Tibial nerve (tissue), 4 donors: ENCODE data around the gene CAMK1D.

Experiments
- EP300 ChIP-seq, 2 donors: sonication (generic); formaldehyde crosslinking; IDR thresholded peaks; one replicate each; pipeline ENCODE4 v1.6.1; 2017; ENCODE audit warnings: antibody characterized with exemption in 2 of 2, mild to moderate bottlenecking in 1 of 2
- POLR2A ChIP-seq, 2 donors: fragments of 450-650 bp; IDR thresholded peaks; one replicate each; pipeline ENCODE4 v1.6.1; 2017; ENCODE audit warnings: antibody characterized with exemption in 2 of 2, mild to moderate bottlenecking in 2 of 2, moderate library complexity in 2 of 2
- TF ChIP-seq, protein P1 (sequence below), 5 experiments: fragments of 200-600 bp in 3 of 5; fragments of 450-650 bp in 2 of 5; sonication (generic) in 3 of 5; IDR thresholded peaks; one replicate each; pipeline ENCODE4 v1.5.1; 2016 to 2019; ENCODE audit warnings: antibody characterized with exemption in 5 of 5, mild to moderate bottlenecking in 3 of 5, moderate library complexity in 2 of 5

DNA sequence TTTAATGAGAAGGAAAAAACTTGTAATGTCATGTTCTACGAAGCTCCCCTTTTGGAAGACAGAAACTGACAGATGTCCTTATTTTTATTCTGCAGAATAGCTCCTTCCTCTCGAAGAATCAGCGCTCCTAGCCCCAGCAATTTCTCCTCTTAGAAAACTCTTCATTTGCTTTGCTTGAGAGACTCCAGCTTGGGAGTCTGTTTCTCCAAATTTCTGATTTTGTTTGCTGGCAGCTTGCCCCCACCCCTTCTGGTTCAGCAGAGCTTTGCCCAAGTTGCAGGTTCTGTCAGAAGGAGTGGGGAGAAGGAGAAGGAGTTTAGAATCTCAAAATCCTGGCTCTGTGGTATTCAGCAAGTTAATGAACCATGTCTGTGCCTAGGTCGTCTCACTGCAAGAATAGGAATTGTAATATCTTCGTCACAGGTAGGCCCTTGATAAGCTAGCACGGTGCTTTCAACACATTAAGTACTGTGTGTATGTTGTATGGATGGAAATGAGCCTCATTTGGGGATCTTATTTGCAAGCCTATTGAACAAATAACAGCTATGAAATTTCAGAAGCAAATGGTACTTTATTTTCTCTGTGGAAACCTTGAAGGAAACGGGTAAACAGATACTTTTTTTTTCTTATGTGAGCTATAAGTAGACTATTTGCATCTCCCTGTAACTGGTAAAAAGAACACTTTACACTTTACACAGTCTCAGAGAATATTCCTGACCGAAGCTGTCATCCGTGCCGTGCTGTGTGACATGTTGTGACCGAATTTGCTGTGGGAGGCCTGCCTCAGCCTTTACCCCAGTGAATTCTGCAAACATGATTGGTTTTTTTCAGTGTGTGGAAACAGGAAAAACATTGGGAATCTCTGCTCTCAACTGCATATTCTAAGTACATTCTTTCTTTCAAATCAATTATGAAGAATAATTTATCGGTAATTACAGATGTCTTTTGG is 290.9 kb downstream of the CAMK1D start:
- TF ChIP-seq, protein P1, sequence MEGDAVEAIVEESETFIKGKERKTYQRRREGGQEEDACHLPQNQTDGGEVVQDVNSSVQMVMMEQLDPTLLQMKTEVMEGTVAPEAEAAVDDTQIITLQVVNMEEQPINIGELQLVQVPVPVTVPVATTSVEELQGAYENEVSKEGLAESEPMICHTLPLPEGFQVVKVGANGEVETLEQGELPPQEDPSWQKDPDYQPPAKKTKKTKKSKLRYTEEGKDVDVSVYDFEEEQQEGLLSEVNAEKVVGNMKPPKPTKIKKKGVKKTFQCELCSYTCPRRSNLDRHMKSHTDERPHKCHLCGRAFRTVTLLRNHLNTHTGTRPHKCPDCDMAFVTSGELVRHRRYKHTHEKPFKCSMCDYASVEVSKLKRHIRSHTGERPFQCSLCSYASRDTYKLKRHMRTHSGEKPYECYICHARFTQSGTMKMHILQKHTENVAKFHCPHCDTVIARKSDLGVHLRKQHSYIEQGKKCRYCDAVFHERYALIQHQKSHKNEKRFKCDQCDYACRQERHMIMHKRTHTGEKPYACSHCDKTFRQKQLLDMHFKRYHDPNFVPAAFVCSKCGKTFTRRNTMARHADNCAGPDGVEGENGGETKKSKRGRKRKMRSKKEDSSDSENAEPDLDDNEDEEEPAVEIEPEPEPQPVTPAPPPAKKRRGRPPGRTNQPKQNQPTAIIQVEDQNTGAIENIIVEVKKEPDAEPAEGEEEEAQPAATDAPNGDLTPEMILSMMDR (IDR thresholded peaks at IDR 0.05) = no peak
- TF ChIP-seq EP300 (IDR thresholded peaks at IDR 0.05) (no peak), POLR2A (IDR thresholded peaks at IDR 0.05) (no peak)
